HL-60 (cell line): ENCODE data around the gene PER1.
A peak's percentile ranks its signal among the peaks of the same experiment; 100 is the strongest.

Experiments
- DNase-seq, 2 experiments: peaks; one replicate each; pipeline ENCODE4 v3.0.0-alpha.2; 2010 to 2020; ENCODE audit warnings: low read depth in 1 of 2, low spot score in 1 of 2
- H3K27ac ChIP-seq: fragments of 250-450 bp; sonication (Bioruptor Pico); replicated peaks from 2 replicates; pipeline ENCODE4 v1.5.1; 2020; ENCODE audit warnings: mild to moderate bottlenecking, moderate library complexity
- H3K27me3 ChIP-seq: fragments of 250-450 bp; sonication (Bioruptor Pico); 2 replicates; pipeline ENCODE4 v1.5.1; 2021; ENCODE audit warnings: mild to moderate bottlenecking, moderate library complexity; ENCODE audit not compliant: insufficient read depth, poor library complexity, severe bottlenecking
- H3K4me3 ChIP-seq: replicated peaks from 2 replicates; pipeline ENCODE4 v1.5.1; 2011; ENCODE audit warnings: mild to moderate bottlenecking, control low read depth, low read length; ENCODE audit not compliant: insufficient read depth
- GABPA ChIP-seq: IDR thresholded peaks from 2 replicates; pipeline ENCODE4 v1.6.1; 2012; ENCODE audit warnings: low read depth
- POLR2AphosphoS5 ChIP-seq: IDR thresholded peaks from 2 replicates; pipeline ENCODE4 v1.6.1; 2012; ENCODE audit warnings: low read depth
- REST ChIP-seq: IDR thresholded peaks from 2 replicates; pipeline ENCODE4 v1.6.1; 2012; ENCODE audit warnings: low read depth; ENCODE audit not compliant: insufficient replicate concordance
- SPI1 ChIP-seq: IDR thresholded peaks from 2 replicates; pipeline ENCODE4 v1.6.1; 2012; ENCODE audit warnings: low read depth, mild to moderate bottlenecking, borderline replicate concordance
- TF ChIP-seq, protein P1 (sequence below): IDR thresholded peaks from one replicate; pipeline ENCODE4 v1.5.1; 2011; ENCODE audit warnings: low read length, control low read depth, inconsistent platforms; ENCODE audit not compliant: insufficient read depth

Gene PER1

GRCh38 chr17:8150194-8151119, 1.7 kb downstream of the PER1 start:
- no peak for DNase-seq
- no peak overlapping the region for H3K27ac ChIP-seq
- H3K27me3 ChIP-seq: no peaks in the 10 kb centered on the region
- H3K4me3 ChIP-seq: peak overlapping the region; percentile 49
- TF ChIP-seq REST: no peak
- TF ChIP-seq POLR2AphosphoS5: no peak
- TF ChIP-seq SPI1: no peak
- TF ChIP-seq, protein P1, sequence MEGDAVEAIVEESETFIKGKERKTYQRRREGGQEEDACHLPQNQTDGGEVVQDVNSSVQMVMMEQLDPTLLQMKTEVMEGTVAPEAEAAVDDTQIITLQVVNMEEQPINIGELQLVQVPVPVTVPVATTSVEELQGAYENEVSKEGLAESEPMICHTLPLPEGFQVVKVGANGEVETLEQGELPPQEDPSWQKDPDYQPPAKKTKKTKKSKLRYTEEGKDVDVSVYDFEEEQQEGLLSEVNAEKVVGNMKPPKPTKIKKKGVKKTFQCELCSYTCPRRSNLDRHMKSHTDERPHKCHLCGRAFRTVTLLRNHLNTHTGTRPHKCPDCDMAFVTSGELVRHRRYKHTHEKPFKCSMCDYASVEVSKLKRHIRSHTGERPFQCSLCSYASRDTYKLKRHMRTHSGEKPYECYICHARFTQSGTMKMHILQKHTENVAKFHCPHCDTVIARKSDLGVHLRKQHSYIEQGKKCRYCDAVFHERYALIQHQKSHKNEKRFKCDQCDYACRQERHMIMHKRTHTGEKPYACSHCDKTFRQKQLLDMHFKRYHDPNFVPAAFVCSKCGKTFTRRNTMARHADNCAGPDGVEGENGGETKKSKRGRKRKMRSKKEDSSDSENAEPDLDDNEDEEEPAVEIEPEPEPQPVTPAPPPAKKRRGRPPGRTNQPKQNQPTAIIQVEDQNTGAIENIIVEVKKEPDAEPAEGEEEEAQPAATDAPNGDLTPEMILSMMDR: no peak
- TF ChIP-seq GABPA: no peak

DNA sequence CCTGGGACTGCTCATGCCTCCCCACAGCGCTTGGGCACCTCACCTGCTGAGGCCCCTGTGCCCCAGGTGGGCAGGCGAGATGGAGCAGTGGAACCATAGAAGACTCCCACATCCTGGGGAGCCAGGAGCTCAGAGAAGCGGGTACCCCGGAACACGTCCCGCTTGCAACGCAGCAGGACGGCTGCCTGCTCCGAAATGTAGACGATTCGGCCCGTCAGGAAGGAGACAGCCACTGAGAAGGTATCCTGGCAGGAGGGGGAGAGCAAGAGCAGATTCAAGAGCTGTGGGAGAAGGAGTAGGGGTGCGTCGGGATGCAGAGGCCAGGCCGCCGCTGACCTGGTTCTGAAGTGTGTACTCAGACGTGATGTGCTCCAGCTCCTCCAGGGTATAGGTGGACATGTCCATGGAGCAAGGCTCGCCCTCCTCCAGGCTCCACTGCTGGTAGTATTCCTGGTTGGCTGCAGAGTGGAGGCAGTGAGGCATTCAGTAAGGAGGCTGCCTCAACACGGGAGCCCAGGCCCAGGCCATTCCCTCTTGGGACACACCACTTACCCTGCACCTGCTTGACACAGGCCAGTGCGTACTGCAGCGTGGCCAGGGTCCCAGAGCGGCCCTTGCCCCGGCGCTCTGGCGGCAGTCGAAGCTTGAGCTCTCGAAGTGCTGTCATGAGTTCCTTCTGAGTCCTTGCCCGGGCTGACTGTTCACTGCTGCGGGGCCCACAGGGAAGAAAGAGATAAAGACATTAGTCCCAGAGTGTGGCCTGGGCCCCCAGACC, 2.6 kb downstream of the PER1 start:
- Histone ChIP-seq H3K27me3 (no peaks in the 10 kb centered on the region), H3K4me3 (no peak overlapping the region), H3K27ac (no peak overlapping the region)
- DNase-seq: no peak
- TF ChIP-seq GABPA (no peak), SPI1 (no peak), REST (no peak), POLR2AphosphoS5 (no peak)
- TF ChIP-seq, protein P1: no peak

DNA sequence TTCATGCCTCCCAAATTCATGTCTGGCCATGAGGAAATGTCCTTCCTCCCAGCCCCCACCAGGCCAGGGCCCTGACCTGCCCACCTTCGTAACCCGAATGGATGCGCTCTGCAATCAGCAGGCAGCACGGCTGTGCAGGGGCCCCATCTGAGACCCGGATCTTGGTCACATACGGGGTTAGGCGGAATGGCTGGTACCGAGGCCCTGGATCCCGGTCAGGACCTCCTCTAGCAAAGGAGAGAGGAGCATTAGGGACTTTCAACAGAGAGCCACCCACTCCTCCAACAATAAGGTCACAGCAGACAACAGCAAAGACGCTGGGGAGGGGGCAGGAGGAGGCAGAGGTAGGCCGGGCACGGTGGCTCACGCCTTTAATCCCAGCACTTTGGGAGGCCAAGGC, 3.6 kb downstream of the PER1 start:
- DNase-seq: no peak
- Histone ChIP-seq H3K27ac (no peak overlapping the region), H3K27me3 (no peaks in the 10 kb centered on the region), H3K4me3 (no peak overlapping the region)
- TF ChIP-seq, protein P1: no peak
- TF ChIP-seq POLR2AphosphoS5: no peak
- TF ChIP-seq REST: no peak
- TF ChIP-seq GABPA: no peak
- TF ChIP-seq SPI1: no peak
